Measurements from ENCODE around the gene TRIO. TPM values are rescaled to one million over a fixed set of nuclear protein-coding genes. Genes with fewer than 3 reads are reported as not detected.

TRIO gene
- total RNA-seq, 4 donors from 2014 or later = 186 to 388 (median 285) TPM

GRCh38 chr5:14397717-14398116, 254.6 kb downstream of the TRIO start:
- Histone ChIP-seq H3K4me3 (no peak overlapping the region), H3K36me3 (peaks cover 0 to 36% (median 15%) of the 10 kb centered on the region in 4 donors), H3K9me3 (no peaks in the 10 kb centered on the region), H3K27ac (no peak overlapping the region), H3K4me1 (no peaks in the 10 kb centered on the region), H3K27me3 (no peaks in the 10 kb centered on the region)
- no peak for TF ChIP-seq POLR2A (IDR thresholded peaks at IDR 0.05)
- TF ChIP-seq EP300 (IDR thresholded peaks at IDR 0.05; ENCODE audit: low read depth) = no peak
- no peak for TF ChIP-seq POLR2AphosphoS5 (IDR thresholded peaks at IDR 0.05)
- no peak for TF ChIP-seq CTCF (IDR thresholded peaks at IDR 0.05)
- in situ Hi-C loops (cut with MboI; ENCODE audit: low pct_ligation_motif_present in 1 of 4, low pct_unique_long_range_greater_than_20kb in 1 of 4, low sequenced_read_pairs in 3 of 4) (loop anchor here in 2 of 4 donors (25.0 kb wide), 1 partner anchor 240 kb away; no protein-coding TSS in a partner anchor), intact Hi-C loops (cut with DNase I; ENCODE audit: low total_unique reads) (loop anchor here (1.0 kb wide), 1 partner anchor 36 kb away; no protein-coding TSS in a partner anchor)
- DNase-seq = no peak
- 80 to 85% methylated on average over 1 to 3 of the region's 3 CpGs for WGBS, 2 donors (ENCODE audit: low coverage in 1 of 2)

- H3K27ac ChIP-seq = no peak overlapping the region
- no peaks in the 10 kb centered on the region for H3K27me3 ChIP-seq
- H3K9me3 ChIP-seq = no peaks in the 10 kb centered on the region
- DNase-seq = no peak
- intact Hi-C loops (cut with DNase I; ENCODE audit: low total_unique reads) (no loop called here), in situ Hi-C loops (cut with MboI; ENCODE audit: low pct_ligation_motif_present in 1 of 4, low pct_unique_long_range_greater_than_20kb in 1 of 4, low sequenced_read_pairs in 3 of 4) (loop anchor here in 2 of 4 donors (25.0 kb wide), 1 partner anchor 238 kb away; no protein-coding TSS in a partner anchor)
- 38 to 48% methylated on average over 4 of the region's 4 CpGs for WGBS, 2 donors (ENCODE audit: low coverage in 1 of 2)
- H3K4me3 ChIP-seq = no peak overlapping the region
- H3K36me3 ChIP-seq = peaks cover 0 to 27% (median 11%) of the 10 kb centered on the region in 4 donors
- TF ChIP-seq EP300 (IDR thresholded peaks at IDR 0.05; ENCODE audit: low read depth) (no peak), POLR2A (IDR thresholded peaks at IDR 0.05) (no peak), CTCF (IDR thresholded peaks at IDR 0.05) (peak; percentile 51 to 66 (median 60)), POLR2AphosphoS5 (IDR thresholded peaks at IDR 0.05) (no peak)
- H3K4me1 ChIP-seq = no peaks in the 10 kb centered on the region
Measured at GRCh38 chr5:14399054-14399692, 256.0 kb downstream of the TRIO start.

- TF ChIP-seq POLR2AphosphoS5 (IDR thresholded peaks at IDR 0.05) = no peak
- TF ChIP-seq CTCF (IDR thresholded peaks at IDR 0.05) = no peak
- no peak for TF ChIP-seq POLR2A (IDR thresholded peaks at IDR 0.05)
- no peak for TF ChIP-seq EP300 (IDR thresholded peaks at IDR 0.05; ENCODE audit: low read depth)
- in situ Hi-C loops (cut with MboI; ENCODE audit: low pct_ligation_motif_present in 1 of 4, low pct_unique_long_range_greater_than_20kb in 1 of 4, low sequenced_read_pairs in 3 of 4) (loop anchor here in 1 of 4 donors (25.0 kb wide), 1 partner anchor 612 kb away; no protein-coding TSS in a partner anchor), intact Hi-C loops (cut with DNase I; ENCODE audit: low total_unique reads) (no loop called here)
- no peak overlapping the region for H3K27ac ChIP-seq
- H3K36me3 ChIP-seq = peaks cover 0 to 19% (median 9%) of the 10 kb centered on the region in 4 donors
- DNase-seq = no peak
- H3K9me3 ChIP-seq = no peaks in the 10 kb centered on the region
- H3K27me3 ChIP-seq = no peaks in the 10 kb centered on the region
- WGBS, 2 donors (ENCODE audit: low coverage in 1 of 2) = 76 to 77% methylated on average over 2 of the region's 2 CpGs
- no peak overlapping the region for H3K4me3 ChIP-seq
- peaks cover 0 to 2% (median under 1%) of the 10 kb centered on the region in 4 donors for H3K4me1 ChIP-seq
Measured at GRCh38 chr5:14400085-14400484, 256.9 kb downstream of the TRIO start.

GRCh38 chr5:14400611-14401010, 257.5 kb downstream of the TRIO start:
- Histone ChIP-seq H3K4me1 (peaks cover 0 to 5% (median 2%) of the 10 kb centered on the region in 4 donors), H3K27ac (no peak overlapping the region), H3K27me3 (no peaks in the 10 kb centered on the region), H3K4me3 (no peak overlapping the region), H3K36me3 (peaks cover 0 to 22% (median 7%) of the 10 kb centered on the region in 4 donors), H3K9me3 (no peaks in the 10 kb centered on the region)
- TF ChIP-seq EP300 (IDR thresholded peaks at IDR 0.05; ENCODE audit: low read depth) (no peak), CTCF (IDR thresholded peaks at IDR 0.05) (no peak), POLR2A (IDR thresholded peaks at IDR 0.05) (no peak), POLR2AphosphoS5 (IDR thresholded peaks at IDR 0.05) (no peak)
- WGBS, 2 donors (ENCODE audit: low coverage in 1 of 2) = 92 to 94% methylated on average over 5 of the region's 5 CpGs
- in situ Hi-C loops (cut with MboI; ENCODE audit: low pct_ligation_motif_present in 1 of 4, low pct_unique_long_range_greater_than_20kb in 1 of 4, low sequenced_read_pairs in 3 of 4) (loop anchor here in 1 of 4 donors (25.0 kb wide), 1 partner anchor 612 kb away; no protein-coding TSS in a partner anchor), intact Hi-C loops (cut with DNase I; ENCODE audit: low total_unique reads) (no loop called here)
- no peak for DNase-seq

Measured in transverse colon (tissue), 4 donors.